SHP77 treated with DMSO at 0.1 percent for 48 hours (cell line): Measurements from ENCODE around the gene TM7SF2.

ENCODE experiments used
- DNase-seq: peaks from one replicate; lab custom pipeline; 2025; lab: John Stamatoyannopoulos, UW

TM7SF2 gene

DNA sequence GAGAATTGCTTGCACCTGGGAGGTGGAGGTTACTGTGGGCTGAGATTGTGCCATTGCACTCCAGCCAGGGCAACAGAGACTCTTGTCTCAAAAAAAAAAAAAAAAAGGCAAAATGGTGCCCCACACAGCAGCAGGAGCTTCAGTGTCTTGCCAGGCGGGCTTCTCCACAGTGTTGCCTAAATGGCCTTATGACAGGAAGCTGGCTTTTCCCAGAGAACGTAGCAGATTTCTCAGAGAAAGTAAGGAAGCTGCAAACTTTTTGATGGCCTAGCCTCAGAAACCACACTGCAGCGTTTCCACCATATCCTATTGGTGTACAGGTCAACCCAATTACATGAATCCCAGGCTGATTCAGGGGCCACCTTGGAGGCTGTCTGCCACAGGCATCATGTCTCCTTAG lies 45.7 kb downstream of the TM7SF2 start:
- no peak for DNase-seq

DNA sequence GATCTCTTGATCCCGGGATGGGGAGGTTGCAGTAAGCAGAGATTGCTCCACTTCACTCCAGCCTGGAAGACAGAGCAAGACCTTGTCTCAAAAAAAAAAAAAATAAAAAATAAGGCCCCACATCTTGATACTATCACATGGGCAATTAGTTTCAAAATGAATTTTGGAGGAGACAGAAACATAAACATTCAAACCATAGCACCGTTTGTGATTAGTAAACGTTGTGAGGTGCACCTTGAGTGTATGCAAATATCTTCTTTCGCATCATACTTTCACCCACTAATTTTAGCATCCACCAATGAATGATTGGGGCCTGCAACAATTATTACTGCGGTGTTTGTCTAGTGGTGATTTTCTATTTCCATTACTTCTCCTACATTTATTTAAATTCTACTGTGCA lies 47.3 kb downstream of the TM7SF2 start:
- DNase-seq, result no peak

DNA sequence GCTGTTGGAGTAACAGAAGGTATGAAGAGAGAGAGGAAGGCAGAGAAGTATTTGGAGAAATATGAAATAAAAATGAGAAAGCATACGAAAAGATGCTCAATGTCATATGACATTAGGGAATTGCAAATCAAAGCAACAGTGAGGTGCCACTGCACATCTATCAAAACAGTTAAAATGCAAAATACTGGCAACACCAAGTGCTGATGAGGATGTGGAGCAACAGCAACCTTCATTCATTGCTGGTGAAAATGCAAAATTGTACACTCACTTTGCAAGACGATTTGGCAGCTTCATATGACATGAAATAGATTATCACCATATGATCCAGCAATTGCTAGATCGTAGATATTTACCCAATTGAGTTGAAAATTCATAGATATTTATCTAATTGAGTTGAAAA lies 49.0 kb downstream of the TM7SF2 start:
- DNase-seq, result no peak

DNA sequence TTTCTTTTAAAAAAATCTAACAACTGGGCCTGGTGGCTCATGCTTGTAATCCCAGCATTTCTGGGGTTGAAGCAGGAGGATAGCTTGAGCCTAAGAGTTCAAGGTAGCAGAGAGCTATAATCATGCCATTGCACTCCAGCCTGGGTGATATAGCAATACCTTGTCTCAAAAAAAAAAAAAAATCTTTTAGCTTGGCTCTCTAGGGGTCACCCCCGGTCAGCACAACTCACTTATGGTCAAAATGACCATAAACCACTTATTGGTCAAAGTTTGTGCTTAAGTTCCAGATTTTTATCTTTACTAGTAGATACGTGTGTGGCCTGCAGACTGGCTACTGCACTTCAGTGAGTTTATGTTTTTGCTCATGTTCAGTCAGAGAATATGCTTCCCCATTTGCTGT lies 52.0 kb downstream of the TM7SF2 start:
- DNase-seq, result no peak
